ENCODE data around the gene EIF4E1B. TPM values are rescaled to one million over a fixed set of nuclear protein-coding genes. Genes with fewer than 3 reads are reported as not detected.

Gene EIF4E1B
- total RNA-seq, 1 experiment from 2014 or later: not detected

DNA sequence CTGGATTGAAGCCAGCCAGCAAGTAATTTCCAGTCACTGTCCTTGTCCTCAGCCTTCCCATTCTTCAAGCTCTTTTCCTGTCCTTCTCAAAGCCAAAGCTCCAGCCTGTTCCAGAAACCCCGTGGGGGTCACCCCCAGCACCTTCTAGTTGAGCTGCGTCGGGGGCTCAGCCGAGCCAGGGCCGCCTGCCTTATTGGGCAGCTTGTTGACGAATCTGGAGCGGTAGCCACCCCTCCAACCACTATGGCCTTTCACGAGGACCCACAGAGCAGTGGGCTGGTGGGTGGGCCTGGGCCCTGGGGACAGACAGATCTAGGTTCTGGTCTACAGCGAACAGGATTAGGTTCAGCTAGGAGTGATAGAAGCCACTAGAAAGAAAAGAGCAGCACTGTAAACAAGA lies 64.2 kb downstream of the EIF4E1B start:
- no peak for TF ChIP-seq CTCF (IDR thresholded peaks at IDR 0.05; ENCODE audit: unreplicated experiment)
- intact Hi-C loops (cut with micrococcal nuclease; ENCODE audit: unreplicated experiment): no loop called here
- Mint-ChIP-seq H3K27ac (ENCODE audit: unreplicated experiment) (no peak overlapping the region), H3K4me1 (ENCODE audit: low read depth, unreplicated experiment) (peaks cover 29% of the 10 kb centered on the region), H3K36me3 (ENCODE audit: insufficient read depth, unreplicated experiment) (peaks cover 5% of the 10 kb centered on the region), H3K27me3 (ENCODE audit: unreplicated experiment) (peaks cover 48% of the 10 kb centered on the region), H3K4me3 (ENCODE audit: low read depth, unreplicated experiment) (no peak overlapping the region), H3K9me3 (ENCODE audit: low read depth, unreplicated experiment) (no peaks in the 10 kb centered on the region)
- BruUV-seq (replicated peaks): no TSS peak
- CTCF ChIA-PET: interaction anchor here (2.8 kb wide), 1 partner anchor 34 kb away, joined by 10 read pairs; no protein-coding TSS in a partner anchor
- no peak for DNase-seq

- intact Hi-C loops (cut with micrococcal nuclease; ENCODE audit: unreplicated experiment): no loop called here
- Mint-ChIP-seq H3K4me3 (ENCODE audit: low read depth, unreplicated experiment) (no peak overlapping the region), H3K27me3 (ENCODE audit: unreplicated experiment) (peaks cover 48% of the 10 kb centered on the region), H3K27ac (ENCODE audit: unreplicated experiment) (no peak overlapping the region), H3K36me3 (ENCODE audit: insufficient read depth, unreplicated experiment) (peaks cover 5% of the 10 kb centered on the region), H3K9me3 (ENCODE audit: low read depth, unreplicated experiment) (no peaks in the 10 kb centered on the region), H3K4me1 (ENCODE audit: low read depth, unreplicated experiment) (peaks cover 29% of the 10 kb centered on the region)
- no peak for TF ChIP-seq CTCF (IDR thresholded peaks at IDR 0.05; ENCODE audit: unreplicated experiment)
- CTCF ChIA-PET: no interaction called here
- no TSS peak for BruUV-seq (replicated peaks)
- no peak for DNase-seq
Measured at GRCh38 chr5:176695073-176695472, 64.6 kb downstream of the EIF4E1B start.

Small RNA genes within 50 kb of the gene (microRNA-seq; reads per million reads assigned to microRNA genes)
- gene MIR4281: not detected

Other genes with a start within 250 kb of the EIF4E1B start
- gene NOP16, start 242.1 kb upstream of the EIF4E1B start, total RNA-seq (2022): 84.5 and 88.5 TPM in 2 replicates
- 72.5 and 72.6 TPM in 2 replicates for gene HIGD2A, start 241.9 kb upstream of the EIF4E1B start, total RNA-seq (2022)
- 104 and 116 TPM in 2 replicates for gene CLTB, start 214.1 kb upstream of the EIF4E1B start, total RNA-seq (2022)
- gene FAF2, start 182.3 kb upstream of the EIF4E1B start, total RNA-seq (2022): 68.9 and 73.6 TPM in 2 replicates
- gene RNF44, start 93.3 kb upstream of the EIF4E1B start, total RNA-seq (2022): 76.9 and 82.3 TPM in 2 replicates
- gene CDHR2, start 81.3 kb upstream of the EIF4E1B start, total RNA-seq (2022): 7.8 and 13.3 TPM in 2 replicates
- gene GPRIN1, start 20.5 kb upstream of the EIF4E1B start, total RNA-seq (2022): 11.5 and 12.6 TPM in 2 replicates
- not detected in 2 replicates for gene SNCB, start 141 bp upstream of the EIF4E1B start, total RNA-seq (2022)
- 66.3 and 67.7 TPM in 2 replicates for gene TSPAN17, start 16.8 kb downstream of the EIF4E1B start, total RNA-seq (2022)
- gene UNC5A, start 179.9 kb downstream of the EIF4E1B start, total RNA-seq (2022): 19.5 and 20.2 TPM in 2 replicates